Measurements from ENCODE around the gene ITM2B.

Gene ITM2B

GRCh38 chr13:48249018-48249417, 16.0 kb downstream of the ITM2B start:
- Histone ChIP-seq H3K27ac (no peak overlapping the region), H3K4me3 (no peak overlapping the region)
- TF ChIP-seq, protein P1, sequence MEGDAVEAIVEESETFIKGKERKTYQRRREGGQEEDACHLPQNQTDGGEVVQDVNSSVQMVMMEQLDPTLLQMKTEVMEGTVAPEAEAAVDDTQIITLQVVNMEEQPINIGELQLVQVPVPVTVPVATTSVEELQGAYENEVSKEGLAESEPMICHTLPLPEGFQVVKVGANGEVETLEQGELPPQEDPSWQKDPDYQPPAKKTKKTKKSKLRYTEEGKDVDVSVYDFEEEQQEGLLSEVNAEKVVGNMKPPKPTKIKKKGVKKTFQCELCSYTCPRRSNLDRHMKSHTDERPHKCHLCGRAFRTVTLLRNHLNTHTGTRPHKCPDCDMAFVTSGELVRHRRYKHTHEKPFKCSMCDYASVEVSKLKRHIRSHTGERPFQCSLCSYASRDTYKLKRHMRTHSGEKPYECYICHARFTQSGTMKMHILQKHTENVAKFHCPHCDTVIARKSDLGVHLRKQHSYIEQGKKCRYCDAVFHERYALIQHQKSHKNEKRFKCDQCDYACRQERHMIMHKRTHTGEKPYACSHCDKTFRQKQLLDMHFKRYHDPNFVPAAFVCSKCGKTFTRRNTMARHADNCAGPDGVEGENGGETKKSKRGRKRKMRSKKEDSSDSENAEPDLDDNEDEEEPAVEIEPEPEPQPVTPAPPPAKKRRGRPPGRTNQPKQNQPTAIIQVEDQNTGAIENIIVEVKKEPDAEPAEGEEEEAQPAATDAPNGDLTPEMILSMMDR (IDR thresholded peaks at IDR 0.05), result no peak
- DNase-seq (ENCODE audit: low spot score), result no peak

GRCh38 chr13:48251611-48252081, 18.6 kb downstream of the ITM2B start:
- peak overlapping the region; percentile 7 for H3K4me3 ChIP-seq
- no peak for DNase-seq (ENCODE audit: low spot score)
- TF ChIP-seq, protein P1 (IDR thresholded peaks at IDR 0.05), result no peak
- peak overlapping the region in 1 of 2 donors; percentile 19 for H3K27ac ChIP-seq

- Histone ChIP-seq H3K27ac (peak overlapping the region in 1 of 2 donors; percentile 19), H3K4me3 (no peak overlapping the region)
- no peak for DNase-seq (ENCODE audit: low spot score)
- TF ChIP-seq, protein P1 (IDR thresholded peaks at IDR 0.05), result no peak
These were observed 19.2 kb downstream of the ITM2B start for GRCh38 chr13:48252176-48252575.

DNA sequence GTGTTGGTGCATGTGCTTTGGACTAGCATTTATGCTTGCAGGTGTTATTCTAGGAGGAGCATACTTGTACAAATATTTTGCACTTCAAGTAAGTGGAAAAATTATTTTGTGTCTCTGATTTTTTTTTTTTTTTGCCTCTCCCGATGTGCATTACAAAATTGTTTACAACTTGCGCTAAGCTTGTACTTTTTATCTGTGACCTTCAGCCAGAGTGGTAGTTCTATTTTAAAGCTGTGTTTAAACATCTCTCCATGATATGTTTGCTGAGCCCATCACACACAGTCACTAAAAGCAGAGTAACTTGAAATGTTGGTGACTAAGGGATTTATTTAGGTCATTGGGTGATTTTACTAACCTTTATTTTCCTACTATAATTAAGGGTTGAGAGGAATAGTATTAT, 20.8 kb downstream of the ITM2B start:
- H3K4me3 ChIP-seq, result no peak overlapping the region
- TF ChIP-seq, protein P1 (IDR thresholded peaks at IDR 0.05), result no peak
- DNase-seq (ENCODE audit: low spot score), result no peak
- H3K27ac ChIP-seq, result no peak overlapping the region

GRCh38 chr13:48255090-48255489, 22.1 kb downstream of the ITM2B start:
- no peak overlapping the region for H3K4me3 ChIP-seq
- H3K27ac ChIP-seq, result no peak overlapping the region
- TF ChIP-seq, protein P1 (IDR thresholded peaks at IDR 0.05), result no peak
- no peak for DNase-seq (ENCODE audit: low spot score)

GRCh38 chr13:48255954-48256353, 22.9 kb downstream of the ITM2B start:
- TF ChIP-seq, protein P1 (IDR thresholded peaks at IDR 0.05), result no peak
- DNase-seq (ENCODE audit: low spot score), result no peak
- Histone ChIP-seq H3K4me3 (no peak overlapping the region), H3K27ac (no peak overlapping the region)

GRCh38 chr13:48258002-48258401, 25.0 kb downstream of the ITM2B start:
- TF ChIP-seq, protein P1 (IDR thresholded peaks at IDR 0.05), result no peak
- no peak for DNase-seq (ENCODE audit: low spot score)
- no peak overlapping the region for H3K27ac ChIP-seq
- no peak overlapping the region for H3K4me3 ChIP-seq
